Thoracic aorta (tissue), 2 donors: ENCODE data around the gene EIF3F. TPM values are rescaled to one million over a fixed set of nuclear protein-coding genes. Genes with fewer than 3 reads are reported as not detected.

Experiments
- ATAC-seq: fragments of 150-250 bp; one replicate; pipeline ENCODE4 v1.8.0; 2017; ENCODE audit warnings: low read depth; ENCODE audit not compliant: insufficient number of reproducible peaks, low FRiP score
- DNase-seq: peaks from one replicate; pipeline ENCODE4 v3.0.0-alpha.2; 2020; ENCODE audit warnings: low spot score
- H3K27ac ChIP-seq, 2 donors: fragments of 200-600 bp; sonication (generic); 1 replicate in 1 of 2; 2 replicates in 1 of 2; pipeline ENCODE4 v1.5.1; 2016; ENCODE audit warnings: mild to moderate bottlenecking in 2 of 2, moderate library complexity in 2 of 2
- H3K27me3 ChIP-seq: fragments of 200-600 bp; sonication (generic); replicated peaks from 2 replicates; pipeline ENCODE4 v1.6.0; 2016; ENCODE audit warnings: mild to moderate bottlenecking; ENCODE audit not compliant: insufficient read depth
- H3K36me3 ChIP-seq: fragments of 200-600 bp; sonication (generic); one replicate; pipeline ENCODE4 v1.5.1; 2016
- H3K4me1 ChIP-seq, 2 donors: fragments of 200-600 bp; sonication (generic); 1 replicate in 1 of 2; 2 replicates in 1 of 2; pipeline versions ENCODE4 v1.5.1 to v1.6.0; 2016; ENCODE audit warnings: low read depth in 2 of 2, mild to moderate bottlenecking in 1 of 2; ENCODE audit not compliant: control insufficient read depth in 1 of 2
- H3K4me3 ChIP-seq: fragments of 200-600 bp; sonication (generic); 2 replicates; pipeline ENCODE4 v1.5.1; 2016; ENCODE audit warnings: mild to moderate bottlenecking
- H3K9me3 ChIP-seq: fragments of 200-600 bp; sonication (generic); 2 replicates; pipeline ENCODE4 v1.5.1; 2016
- total RNA-seq, 2 donors: library from RNA; depleted of rRNA; stranded (reverse); fragments of >200 nt; gene quantifications; one replicate each; pipeline versions ENCODE4 v1.1.0 to v1.2.3, GENCODE V29; 2016
- TF ChIP-seq, protein P1 (sequence below): fragments of 200-600 bp; sonication (generic); IDR thresholded peaks from one replicate; pipeline ENCODE4 v1.5.1; 2019; ENCODE audit warnings: antibody characterized with exemption

EIF3F gene
- total RNA-seq, 2 donors from 2014 or later, result 125 to 166 TPM

DNA sequence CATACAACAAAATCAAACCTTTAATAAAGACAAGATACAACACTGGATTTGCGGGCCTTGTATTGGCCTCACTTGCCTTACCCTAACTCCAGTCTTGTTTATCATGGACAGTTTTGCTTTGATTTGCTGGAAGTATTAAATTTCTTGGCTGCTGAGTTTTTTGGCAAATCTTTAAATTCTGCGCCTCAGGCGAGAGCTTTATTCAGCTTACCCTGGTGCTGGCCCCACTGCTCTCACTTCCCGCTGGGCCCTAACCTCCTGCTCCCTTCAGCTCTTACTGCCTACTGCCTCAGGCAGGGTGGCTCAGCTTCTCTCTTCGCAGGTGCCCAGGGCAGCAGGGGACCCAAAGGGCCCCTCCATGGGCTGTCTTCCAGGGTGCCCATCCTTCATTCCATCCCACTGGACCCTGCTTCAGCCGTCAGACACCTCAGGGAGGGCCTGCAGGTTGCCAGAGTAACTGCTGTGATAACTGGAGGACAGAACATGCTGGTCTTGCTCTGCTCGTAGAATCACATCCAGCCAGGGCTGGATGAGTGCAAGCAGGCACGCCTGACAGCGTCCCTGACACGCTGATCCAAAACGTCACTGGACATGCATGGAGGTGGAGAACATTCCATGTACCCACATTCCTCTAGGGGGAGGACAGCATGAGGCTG lies 48.2 kb downstream of the EIF3F start:
- no peaks in the 10 kb centered on the region for H3K36me3 ChIP-seq
- no peak overlapping the region for H3K4me3 ChIP-seq
- H3K9me3 ChIP-seq, result no peaks in the 10 kb centered on the region
- H3K27me3 ChIP-seq, result no peaks in the 10 kb centered on the region
- no peak for ATAC-seq
- TF ChIP-seq, protein P1, sequence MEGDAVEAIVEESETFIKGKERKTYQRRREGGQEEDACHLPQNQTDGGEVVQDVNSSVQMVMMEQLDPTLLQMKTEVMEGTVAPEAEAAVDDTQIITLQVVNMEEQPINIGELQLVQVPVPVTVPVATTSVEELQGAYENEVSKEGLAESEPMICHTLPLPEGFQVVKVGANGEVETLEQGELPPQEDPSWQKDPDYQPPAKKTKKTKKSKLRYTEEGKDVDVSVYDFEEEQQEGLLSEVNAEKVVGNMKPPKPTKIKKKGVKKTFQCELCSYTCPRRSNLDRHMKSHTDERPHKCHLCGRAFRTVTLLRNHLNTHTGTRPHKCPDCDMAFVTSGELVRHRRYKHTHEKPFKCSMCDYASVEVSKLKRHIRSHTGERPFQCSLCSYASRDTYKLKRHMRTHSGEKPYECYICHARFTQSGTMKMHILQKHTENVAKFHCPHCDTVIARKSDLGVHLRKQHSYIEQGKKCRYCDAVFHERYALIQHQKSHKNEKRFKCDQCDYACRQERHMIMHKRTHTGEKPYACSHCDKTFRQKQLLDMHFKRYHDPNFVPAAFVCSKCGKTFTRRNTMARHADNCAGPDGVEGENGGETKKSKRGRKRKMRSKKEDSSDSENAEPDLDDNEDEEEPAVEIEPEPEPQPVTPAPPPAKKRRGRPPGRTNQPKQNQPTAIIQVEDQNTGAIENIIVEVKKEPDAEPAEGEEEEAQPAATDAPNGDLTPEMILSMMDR, result no peak
- no peaks in the 10 kb centered on the region for H3K4me1 ChIP-seq
- no peak overlapping the region for H3K27ac ChIP-seq
- DNase-seq, result no peak

- H3K4me3 ChIP-seq, result no peak overlapping the region
- H3K4me1 ChIP-seq, result no peaks in the 10 kb centered on the region
- DNase-seq (no peak), ATAC-seq (no peak)
- H3K27me3 ChIP-seq, result no peaks in the 10 kb centered on the region
- TF ChIP-seq, protein P1, result no peak
- no peaks in the 10 kb centered on the region for H3K9me3 ChIP-seq
- H3K27ac ChIP-seq, result no peak overlapping the region
- H3K36me3 ChIP-seq, result no peaks in the 10 kb centered on the region
Observed at GRCh38 chr11:8036002-8036802, 49.1 kb downstream of the EIF3F start.

DNA sequence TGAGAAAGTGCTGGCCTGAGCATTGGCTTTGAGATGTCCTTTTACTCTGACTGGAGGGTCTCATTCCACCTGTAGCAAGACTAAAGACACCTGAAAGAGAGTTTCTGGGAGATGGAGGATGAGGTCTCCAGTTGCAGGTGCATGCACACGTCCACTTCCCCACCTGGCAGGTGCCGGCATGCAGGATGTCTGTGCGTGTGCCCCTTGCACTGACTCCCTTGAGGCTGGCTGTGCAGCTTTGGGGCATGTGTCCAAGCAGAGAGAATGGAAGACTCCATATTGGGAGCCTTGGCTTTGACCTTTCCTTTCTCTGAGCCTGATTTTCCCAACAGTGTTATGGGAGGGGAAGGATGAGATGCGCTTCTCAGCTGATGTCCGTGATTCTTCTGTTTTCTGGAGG lies 49.8 kb downstream of the EIF3F start:
- no peak overlapping the region for H3K27ac ChIP-seq
- DNase-seq (no peak), ATAC-seq (no peak)
- no peak overlapping the region for H3K4me3 ChIP-seq
- H3K9me3 ChIP-seq, result no peaks in the 10 kb centered on the region
- TF ChIP-seq, protein P1, result no peak
- H3K36me3 ChIP-seq, result no peaks in the 10 kb centered on the region
- H3K27me3 ChIP-seq, result no peaks in the 10 kb centered on the region
- H3K4me1 ChIP-seq, result no peaks in the 10 kb centered on the region

DNA sequence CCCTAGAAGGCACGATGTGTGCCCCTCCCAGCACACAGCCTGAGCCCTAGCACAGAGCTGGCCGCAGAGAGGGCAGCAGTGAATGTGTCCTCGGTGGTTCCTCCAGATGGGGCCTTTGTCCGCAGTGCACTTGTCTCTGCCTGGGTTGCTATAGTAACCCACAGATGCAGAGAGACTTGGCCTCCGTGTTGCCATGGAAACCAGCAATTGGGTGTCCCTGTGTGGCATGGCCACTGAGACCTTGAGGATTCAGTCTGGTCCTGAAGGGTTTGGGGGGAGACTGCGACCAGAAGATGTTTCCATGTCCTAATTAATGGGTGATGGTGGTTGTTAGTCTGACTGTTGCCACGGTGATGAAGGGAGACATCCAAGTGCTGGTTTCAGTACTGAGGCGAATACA lies 51.3 kb downstream of the EIF3F start:
- no peak for DNase-seq
- TF ChIP-seq, protein P1, result no peak

GRCh38 chr11:8038811-8039529 lies 51.8 kb downstream of the EIF3F start:
- no peak for DNase-seq

More for the DNA sequence above, 51.3 kb downstream of the EIF3F start:
- Histone ChIP-seq H3K36me3 (no peaks in the 10 kb centered on the region), H3K27ac (no peak overlapping the region), H3K4me3 (no peak overlapping the region), H3K27me3 (no peaks in the 10 kb centered on the region), H3K4me1 (no peaks in the 10 kb centered on the region), H3K9me3 (no peaks in the 10 kb centered on the region)
- ATAC-seq, result no peak

More at GRCh38 chr11:8038811-8039529, 51.8 kb downstream of the EIF3F start:
- no peak overlapping the region for H3K4me3 ChIP-seq
- H3K36me3 ChIP-seq, result no peaks in the 10 kb centered on the region
- no peaks in the 10 kb centered on the region for H3K27me3 ChIP-seq
- no peak overlapping the region for H3K27ac ChIP-seq
- TF ChIP-seq, protein P1, result no peak
- no peaks in the 10 kb centered on the region for H3K9me3 ChIP-seq
- no peak for ATAC-seq
- no peaks in the 10 kb centered on the region for H3K4me1 ChIP-seq
